NCI-H748 (cell line): ENCODE results near the gene DCDC2C.
"Not testable (repeated sequence)": the region's sequence is repeated elsewhere in the genome, so short reads cannot be mapped to it uniquely, and the experiment has no call there.

Experiments used
- DNase-seq: peaks from one replicate; lab custom pipeline; 2025; ENCODE audit not compliant: unreplicated experiment; lab: John Stamatoyannopoulos, UW

Gene DCDC2C, protein sequence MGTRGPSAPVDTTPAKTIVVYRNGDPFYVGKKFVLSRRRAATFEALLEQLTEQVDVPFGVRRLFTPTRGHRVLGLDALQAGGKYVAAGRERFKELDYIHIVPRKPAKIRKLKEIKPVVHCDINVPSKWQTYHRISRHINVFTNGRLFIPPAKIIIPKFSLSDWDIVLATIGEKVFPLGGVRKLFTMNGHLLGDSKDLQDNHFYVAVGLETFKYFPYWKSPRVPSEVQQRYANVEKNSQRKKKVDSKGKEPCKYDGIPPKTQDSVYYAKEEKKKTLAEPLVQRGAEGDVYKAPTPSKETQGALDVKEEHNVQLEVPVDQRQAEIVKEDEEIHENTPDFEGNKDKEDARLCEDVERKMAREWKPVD

DNA sequence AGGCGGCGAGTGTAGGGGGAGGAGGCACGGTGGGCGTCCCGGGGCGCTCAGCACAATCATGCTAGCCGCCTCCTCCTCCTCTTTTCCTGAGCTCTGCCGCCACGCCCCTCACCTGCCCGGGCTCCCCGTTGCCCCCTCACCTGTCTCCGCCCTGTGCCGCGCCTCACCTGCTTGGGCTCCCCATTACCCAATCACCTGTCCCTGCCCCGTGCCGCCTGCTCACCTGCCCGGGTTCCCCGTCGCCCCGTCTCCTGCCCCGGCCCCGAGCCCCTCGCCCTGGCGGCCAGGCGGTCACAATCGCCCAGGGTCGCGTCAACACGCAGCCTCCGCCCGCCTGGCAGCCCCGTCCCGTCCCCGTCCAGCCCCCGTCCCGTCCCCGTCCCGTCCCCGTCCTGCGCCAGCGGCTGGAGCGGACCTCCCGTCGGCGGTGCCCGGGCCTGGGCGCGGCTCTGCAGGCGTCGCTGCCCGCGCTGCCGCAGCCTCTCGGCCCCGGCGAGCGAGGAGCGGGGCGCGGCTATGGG lies at the start of gene DCDC2C:
DCDC2C (plus strand) TSS at position 340 of the 521 bp plus-strand sequence; CDS start at position 517, 177 bp downstream.
- DNase-seq = peak; percentile 50

DNA sequence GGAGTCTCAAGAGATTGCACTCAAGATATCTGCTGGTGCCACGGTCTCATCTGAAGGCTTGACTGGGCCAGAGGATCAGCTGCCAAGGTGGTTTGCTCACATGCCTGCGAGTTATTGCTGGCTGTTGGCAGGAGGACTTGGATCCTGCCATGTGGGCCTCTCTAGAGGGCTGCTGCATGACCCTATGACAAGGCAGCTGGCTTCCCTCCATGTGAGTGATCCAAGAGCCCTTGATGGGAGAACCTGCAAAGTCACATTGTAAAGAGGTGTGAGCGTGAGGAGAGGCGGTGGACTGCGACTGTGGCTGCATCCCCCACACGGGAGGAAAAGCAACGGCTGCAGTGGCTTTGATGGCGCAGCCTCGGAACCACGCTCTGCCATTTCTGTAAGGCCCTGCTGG lies 49.4 kb upstream of the DCDC2C start:
- no peak for DNase-seq

DNA sequence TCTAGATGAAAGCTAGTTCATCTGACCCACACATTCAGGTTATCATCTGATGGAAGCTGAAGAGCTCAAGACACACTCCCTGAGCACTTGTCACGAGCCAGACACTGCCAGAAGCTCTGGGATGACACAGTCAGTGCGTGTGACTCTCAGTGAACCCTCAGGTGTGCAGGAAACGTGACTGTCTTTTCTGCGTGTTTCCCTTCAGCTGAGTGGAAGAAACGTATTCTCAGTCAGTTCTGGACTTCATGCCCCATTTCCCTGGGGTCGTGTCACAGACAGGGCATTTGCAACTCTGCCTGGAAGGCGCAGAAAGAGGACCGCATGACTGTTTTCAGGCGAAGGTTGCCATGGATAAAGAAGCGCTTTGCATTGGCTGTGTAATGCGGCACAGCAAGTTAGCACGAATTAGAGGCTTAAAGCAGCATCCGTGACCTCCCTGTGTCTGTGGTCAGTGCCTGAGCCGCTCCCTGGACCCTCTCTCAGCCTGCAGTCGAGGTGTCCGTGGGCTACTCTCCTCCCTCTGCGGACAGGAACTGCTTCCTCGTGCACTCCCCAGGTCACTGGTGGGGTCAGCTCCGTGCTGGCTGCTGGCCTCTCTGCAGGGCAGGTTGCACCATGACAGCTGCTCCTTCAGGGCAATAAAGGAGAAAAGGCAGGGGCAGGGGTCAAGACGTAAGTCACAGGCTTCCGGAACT lies 48.7 kb upstream of the DCDC2C start:
- DNase-seq = no peak

DNA sequence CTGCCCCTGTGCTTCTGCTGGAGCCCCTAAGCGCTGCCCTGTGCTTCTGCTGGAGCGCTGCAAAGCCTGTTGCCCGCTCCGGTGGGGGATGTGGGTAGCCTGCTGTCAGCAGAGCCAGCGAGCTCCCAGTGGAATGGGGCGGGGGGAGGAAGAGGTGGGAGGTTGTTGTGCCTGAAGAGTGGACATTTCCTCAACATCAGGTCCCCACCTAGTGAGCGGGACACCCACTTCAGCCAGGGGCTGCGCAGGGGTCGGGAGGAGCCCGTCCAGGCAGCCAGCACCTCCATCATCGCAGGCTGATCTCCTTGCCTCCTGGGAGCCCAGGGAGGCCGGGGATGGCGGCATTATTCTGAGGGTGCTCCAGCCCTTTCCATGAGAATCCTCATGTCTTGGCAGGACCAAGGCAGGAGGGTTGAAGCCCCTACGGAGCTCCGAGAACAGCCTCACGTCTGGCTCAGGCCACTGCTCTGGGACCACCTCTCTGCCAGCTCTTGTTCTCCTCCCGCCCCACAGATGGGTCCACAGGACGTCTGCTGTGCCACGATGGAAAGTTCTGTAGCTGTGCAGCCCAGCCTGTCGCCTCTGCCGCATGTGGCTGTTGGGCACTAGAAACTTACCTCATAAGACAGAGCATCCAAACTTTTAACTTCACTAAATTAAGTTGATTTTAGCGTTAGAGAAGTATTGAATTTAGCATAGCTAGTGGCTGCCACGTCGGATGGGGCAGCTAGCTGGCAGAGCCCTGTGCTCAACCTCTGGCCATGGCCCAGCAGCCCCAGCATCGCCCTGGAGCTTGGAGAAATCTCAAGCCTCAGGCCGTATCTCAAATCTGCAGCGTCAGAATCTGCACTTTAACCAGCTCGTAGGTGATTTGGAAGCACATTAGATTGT lies 47.3 kb upstream of the DCDC2C start:
- DNase-seq = no peak

DNA sequence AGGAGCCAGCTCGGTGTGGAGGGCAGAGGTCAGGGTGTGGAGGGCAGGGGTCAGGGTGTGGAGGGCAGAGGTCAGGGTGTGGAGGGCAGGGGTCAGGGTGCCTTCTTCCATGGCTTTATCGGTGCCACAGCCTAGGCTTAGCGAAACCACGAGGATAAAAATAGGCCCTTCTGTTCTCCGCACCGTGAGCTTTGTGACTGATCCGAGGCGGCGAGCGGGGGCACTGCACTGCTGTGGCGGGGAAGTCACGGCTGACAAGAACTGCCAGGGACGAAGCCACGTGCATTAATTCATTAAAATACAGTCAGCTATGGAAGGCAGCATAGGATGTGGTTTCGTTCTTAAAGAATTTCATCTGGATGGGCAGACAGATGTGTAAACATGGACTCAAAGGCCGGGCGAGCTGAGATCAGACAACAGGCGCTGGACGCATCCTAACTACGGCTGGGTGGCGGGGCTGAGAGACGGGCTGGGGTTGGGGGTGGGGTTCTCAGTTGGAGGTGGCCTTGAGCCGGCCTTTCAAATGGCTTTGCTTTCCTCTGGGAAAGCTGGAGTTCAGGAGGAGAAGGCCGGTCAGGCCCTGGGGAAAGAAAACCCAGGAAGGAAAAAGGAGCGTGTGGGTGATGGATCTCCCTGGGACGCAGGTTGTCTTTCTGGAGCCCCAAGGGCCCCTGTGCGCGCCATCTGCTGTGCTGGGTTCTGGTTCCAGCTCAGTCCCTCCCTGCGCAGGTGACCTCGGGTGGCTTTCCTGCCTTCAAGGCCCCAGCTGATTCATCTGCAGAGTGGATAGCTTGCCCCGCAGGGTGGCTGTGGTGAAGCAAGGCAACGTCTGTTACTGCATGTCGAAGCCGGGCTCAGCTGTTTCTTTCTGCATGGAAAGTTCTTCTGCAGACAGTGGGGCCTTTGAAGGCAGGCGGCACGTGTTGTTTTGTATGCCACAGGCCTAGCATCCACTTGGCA lies 46.3 kb upstream of the DCDC2C start:
- DNase-seq = no peak

DNA sequence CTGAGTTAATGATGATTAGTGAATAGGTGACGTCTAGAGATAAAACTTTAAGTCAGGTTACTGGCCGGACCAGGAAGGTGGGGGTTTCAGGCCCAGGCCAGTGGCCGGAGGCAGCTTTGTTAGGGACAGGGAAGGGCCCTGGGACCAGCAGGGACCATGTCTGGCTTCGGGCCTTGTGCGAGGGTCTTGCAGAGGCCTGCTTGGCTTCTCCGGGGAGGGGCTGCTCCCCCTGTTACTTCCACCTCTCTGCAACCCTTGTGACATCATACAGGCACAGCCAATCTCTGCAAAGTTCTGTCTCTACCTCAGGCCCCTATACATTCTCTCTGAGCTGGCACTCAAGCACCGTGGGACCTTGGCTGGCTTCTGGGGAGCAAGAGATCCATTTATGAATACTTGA lies 45.5 kb upstream of the DCDC2C start, which contains the start of gene ALLC:
ALLC (plus strand) TSS at position 320 of the 400 bp plus-strand sequence. CDS start 12,958 bp downstream, outside the sequence.
- no peak for DNase-seq

DNA sequence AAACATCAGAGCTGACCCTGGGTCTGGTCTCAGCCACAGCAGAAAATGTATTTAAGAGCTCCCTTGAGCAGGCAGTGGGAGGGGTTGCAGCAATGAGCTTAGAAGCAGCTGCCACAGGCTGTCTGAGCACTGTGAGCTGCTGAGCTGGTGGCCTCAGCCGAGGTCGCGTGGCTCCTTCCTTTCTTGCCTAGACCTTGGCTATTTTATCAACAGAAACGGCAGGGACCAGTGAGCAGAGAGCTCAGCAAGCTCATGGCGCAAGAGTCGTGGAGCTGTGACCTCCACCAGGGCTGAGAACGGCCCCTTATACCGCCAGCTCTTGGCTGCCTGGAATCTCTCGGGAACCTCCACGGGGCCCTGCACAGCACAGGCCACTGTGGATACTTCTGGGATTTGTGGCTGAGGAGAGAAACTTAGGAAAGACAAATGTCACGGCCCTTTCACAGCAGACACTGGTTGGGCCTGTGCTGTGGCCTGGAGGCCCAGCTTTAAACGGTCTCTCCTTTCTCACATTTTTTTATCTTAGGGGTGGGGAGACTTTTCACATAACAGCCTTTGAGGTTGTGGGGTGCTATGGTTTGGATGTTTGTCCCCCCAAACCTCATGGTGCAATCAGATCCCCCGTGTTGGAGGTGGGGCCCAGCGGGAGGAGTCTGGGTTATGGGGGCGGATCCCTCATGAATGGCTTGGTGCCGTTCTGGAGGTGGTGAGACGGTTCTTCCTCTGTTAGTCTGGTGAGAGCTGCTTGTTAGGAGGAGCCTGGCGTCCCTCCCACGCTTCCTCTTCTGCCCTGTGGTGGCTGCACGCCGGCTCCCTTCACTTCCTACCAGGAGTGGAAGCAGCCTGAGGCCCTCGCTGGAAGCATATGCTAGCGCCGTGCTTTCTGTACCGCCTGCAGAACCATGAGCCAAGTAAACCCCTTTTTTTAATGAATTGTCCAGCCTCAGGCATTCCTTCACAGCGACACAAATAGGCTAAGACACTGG lies 43.6 kb upstream of the DCDC2C start:
- DNase-seq = peak; percentile 24

DNA sequence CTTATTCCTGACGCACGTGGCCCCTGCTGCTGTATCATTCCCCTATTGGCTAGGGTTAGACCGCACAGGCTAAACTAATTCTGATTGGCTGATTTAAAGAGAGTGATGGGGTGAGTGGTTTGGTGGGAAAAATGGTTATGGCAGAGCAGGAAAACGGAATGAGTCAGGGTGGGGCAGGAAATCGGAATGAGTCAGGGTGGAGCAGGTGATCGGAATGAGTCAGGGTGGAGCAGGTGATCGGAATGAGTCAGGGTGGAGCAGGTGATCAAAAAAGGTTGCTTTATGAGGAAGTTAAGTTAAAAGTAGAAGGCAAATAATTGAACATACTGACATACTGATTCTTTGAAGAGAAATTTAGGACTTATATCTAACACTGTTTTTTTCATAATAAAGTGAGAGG lies 42.7 kb upstream of the DCDC2C start:
- not testable (repeated sequence) for DNase-seq

DNA sequence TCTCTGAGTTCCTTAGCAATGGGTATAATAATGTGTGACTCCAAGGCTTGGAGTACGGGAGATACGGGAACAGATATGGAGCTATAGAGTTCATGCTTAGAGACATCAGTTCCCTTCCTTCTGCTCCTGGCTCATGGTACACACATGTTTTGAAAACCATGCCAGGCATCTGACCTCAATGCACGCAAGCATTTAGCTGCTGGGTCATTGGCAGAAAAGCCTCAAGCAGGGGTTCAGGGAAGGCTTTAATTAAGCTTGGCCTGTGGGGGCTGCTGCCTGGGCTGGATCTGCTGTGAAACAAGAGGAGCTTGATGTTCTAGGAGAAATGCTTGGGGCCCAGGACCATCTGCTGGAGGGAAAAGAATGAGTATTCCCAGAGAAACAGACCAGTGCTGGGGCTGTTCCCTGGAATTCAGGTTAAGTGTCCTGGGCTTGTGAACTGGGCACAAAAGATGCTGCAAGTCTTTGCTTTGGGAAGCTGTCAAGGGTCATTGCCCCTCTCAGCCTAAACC lies 42.2 kb upstream of the DCDC2C start:
- no peak for DNase-seq

DNA sequence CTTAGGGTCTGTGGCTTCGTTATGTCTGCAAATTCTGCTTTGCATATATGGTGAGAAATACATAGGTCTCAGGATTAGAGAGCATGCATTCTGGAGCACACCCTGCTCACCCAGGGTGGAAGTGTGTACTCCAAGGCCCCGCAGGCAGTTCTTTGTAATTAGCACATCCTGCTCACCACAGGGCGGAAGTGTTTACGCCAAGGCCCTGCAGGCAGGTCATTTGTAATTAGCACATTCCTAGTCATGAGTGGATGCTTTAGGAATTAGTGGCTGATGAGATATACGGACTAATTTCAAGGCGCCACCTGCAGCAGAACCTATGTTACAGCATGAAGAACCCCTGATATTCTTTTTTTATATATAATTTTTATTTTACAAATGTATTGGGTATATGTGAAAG lies 41.1 kb upstream of the DCDC2C start:
- DNase-seq = peak; percentile 26

DNA sequence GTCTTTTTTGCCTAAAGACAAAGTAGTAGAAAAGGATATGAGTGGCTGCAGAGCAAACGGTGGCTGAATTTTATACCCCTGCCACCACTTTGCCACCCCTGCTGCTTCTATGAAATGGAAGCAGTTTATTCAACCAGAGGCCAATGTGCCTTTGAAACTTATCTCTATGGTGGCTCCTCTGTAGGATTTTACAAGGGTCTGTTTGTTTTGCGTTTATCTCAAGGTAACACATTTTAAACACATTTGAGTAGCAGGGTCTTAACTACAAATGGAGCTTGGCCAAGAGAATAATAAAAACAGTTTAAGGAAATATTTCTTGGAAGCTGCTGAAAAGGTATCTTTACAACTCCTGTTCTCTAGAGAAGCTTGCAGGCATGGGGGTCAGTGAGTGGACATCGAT lies 39.3 kb upstream of the DCDC2C start:
- no peak for DNase-seq

DNA sequence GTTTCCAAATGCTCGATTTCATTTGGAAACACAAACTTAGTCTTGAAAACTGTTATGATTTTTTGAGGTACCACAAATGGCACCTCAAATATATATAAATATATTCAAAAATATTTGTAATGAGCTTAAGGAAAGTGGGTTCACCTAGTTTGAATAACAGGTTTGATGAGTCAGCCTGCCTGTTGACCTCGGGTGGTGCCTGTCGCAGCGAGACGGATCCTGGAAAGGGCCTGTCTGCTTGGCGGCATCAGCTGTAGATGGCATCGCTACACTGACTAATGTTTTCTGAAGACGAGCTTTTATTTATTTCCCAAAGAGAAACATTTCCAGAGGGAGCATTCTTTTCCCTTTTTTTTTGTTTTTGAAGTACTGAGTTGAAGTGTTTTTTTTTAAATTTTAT lies 38.5 kb upstream of the DCDC2C start:
- no peak for DNase-seq

DNA sequence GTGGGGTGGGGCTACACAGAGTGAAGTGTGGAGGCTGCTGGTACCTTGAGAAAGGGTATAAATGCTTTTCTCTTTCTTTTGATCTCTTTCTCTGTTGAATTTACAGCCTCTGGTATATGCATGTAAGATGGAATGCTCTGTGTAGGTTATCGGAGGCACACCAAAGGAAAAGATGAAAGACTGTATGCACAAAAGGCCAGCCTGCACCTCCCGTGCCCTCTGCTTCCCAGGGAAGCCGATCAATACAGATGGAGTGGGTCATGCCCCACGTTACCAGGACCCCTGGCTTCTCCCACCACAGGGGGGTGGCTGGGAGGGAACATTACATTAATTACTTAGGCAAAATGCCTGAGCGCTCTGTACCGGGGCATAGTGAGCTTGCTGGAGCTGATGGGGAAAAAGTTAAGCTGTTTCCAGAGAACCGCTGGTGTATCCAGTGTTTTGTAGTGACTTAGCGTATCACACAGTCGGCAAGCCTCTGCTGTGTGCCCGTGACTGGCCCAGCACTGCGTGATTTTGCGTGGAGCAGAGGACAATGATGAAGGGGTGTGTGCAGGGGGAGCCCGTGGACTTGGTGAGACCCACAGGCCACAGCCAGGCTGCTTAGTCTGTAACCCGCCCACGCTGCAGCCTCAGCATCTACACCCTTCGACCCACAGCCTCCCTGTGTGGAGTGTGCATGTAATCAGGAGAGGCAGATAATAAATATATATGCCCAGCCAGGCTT lies 37.3 kb upstream of the DCDC2C start:
- no peak for DNase-seq

DNA sequence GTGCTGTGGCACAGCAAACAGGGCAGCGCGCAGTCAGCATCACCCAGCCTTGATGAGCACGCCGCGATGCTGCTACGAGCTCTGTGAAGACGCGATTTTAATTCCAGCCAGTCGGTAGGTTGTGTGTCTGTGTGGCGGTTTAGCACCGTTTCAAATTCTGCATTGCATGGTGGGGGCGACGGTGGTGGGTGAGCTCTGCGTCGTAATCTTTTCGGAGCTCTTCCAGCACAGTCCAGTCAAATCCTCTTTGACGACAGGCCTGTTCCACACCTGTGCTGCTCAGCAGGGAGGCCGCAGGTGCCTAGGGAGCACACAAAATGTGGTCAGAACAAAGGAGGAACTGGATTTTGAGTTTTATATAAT lies 36.8 kb upstream of the DCDC2C start:
- DNase-seq = no peak

DNA sequence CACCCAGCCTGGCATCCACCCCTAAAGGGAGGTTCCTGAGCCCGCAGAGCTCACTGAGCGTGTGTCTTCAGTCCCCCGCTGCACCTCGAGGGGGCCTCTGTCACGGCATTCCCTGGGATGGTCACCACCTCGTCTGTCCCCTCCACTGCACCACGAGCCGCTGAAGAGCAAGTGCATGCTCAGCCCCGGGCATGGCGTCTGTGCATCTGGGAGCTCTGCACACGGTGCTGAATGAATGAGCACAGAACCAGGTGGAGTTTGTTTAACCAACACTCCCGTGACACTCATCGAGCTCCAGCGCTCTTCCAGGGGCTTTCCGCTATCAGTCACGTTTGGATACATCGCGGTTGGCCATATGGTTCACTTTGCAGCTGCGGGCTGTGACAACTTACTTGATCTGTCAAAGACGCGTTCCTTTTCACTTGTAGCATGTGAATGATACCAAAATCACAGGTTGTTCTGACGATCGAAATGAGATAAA lies 36.2 kb upstream of the DCDC2C start:
- DNase-seq = peak; percentile 25

DNA sequence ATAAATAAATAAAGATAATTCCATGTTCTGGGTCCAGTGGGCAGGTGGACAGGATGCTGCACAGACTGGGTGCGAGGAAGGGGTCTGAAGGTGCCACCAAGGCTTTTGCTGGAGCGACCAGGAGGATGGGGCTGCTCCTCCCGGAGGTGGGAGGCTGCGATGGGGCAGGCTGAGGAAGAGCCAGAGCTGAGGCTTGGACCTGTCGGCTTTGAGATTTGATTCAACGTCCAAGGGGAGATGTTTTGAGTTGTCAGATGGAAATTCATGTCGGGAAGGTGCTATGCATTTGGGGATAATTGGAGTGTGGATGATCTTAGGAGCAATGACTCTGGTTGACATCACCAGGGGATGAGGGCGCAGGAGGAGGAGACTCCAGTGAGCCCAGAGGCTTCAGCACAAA lies 33.7 kb upstream of the DCDC2C start:
- DNase-seq = no peak

DNA sequence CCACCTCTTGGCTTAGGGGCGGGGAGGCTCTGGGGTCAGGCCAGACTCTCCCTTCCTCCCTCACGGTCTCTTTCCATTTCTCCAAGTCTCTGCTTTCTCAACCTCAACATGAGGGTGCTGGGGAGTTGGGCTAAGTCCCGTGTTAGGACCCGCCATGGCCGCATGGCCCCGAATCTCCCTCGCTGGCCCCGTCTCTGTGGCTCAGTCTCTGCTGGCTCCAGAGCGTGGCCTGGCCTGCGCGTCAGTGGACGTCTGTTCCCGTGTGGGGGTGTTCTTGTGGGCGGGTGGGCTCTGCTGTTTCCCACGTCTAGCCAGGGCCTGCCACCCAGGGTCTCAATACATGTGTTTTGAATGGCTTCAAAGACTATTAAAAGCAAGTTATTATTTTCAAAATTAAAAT lies 33.0 kb upstream of the DCDC2C start:
- no peak for DNase-seq

DNA sequence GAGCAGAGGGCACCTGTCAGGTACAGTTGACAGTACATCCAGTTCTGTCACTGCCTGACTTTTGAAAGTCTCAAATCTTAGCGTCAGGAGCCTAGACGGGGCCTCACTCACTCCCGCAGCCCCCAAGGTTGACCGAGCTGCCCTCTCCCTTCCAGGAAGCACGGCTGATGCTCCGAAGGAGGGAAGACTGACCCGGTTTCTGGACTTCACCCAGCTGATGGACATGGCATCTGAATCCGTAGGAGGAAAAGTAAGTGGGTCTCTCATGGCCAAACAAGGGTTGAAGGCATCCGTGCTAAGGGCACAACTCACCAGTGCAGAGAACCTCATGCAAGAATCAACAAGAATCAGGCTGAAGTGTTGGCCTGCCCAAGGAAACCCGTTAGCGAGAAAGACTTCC lies 32.4 kb upstream of the DCDC2C start:
- no peak for DNase-seq
